NB4 (cell line): ENCODE results near the gene GLRB.

ENCODE experiments used
- MYC ChIP-seq: IDR thresholded peaks from 2 replicates; pipeline ENCODE4 v1.6.1; 2011; ENCODE audit warnings: low read depth, low read length
- POLR2A ChIP-seq: IDR thresholded peaks from 2 replicates; pipeline ENCODE4 v1.6.1; 2011; ENCODE audit warnings: mild to moderate bottlenecking; ENCODE audit not compliant: insufficient read length; ENCODE audit errors: extremely low read depth
- TF ChIP-seq, protein P1 (sequence below): IDR thresholded peaks from one replicate; pipeline ENCODE4 v1.5.1; 2012; ENCODE audit warnings: low read depth, low read length
- TF ChIP-seq, protein P2 (sequence below): IDR thresholded peaks from 2 replicates; pipeline ENCODE4 v1.6.1; 2011; ENCODE audit warnings: low read depth, low read length

DNA sequence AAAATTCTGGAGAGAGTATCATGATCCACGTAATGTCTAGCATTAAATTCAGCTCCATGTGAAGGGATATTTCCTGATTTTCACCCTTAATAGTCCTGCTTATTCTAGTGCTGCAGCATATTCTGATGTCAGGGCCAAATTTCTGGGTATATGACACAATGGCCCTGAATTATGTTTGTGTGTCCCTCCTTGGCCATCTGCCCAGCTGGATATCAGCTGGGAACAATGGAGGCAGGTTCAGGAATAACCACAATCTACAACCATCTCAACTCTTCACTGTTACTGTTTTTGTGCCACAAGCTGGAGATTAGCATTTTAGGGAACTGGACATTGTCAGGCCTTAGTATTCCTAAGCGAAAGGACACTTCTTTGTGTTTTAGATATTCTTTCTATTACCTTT, 3.5 kb downstream of the GLRB start:
- TF ChIP-seq, protein P1, sequence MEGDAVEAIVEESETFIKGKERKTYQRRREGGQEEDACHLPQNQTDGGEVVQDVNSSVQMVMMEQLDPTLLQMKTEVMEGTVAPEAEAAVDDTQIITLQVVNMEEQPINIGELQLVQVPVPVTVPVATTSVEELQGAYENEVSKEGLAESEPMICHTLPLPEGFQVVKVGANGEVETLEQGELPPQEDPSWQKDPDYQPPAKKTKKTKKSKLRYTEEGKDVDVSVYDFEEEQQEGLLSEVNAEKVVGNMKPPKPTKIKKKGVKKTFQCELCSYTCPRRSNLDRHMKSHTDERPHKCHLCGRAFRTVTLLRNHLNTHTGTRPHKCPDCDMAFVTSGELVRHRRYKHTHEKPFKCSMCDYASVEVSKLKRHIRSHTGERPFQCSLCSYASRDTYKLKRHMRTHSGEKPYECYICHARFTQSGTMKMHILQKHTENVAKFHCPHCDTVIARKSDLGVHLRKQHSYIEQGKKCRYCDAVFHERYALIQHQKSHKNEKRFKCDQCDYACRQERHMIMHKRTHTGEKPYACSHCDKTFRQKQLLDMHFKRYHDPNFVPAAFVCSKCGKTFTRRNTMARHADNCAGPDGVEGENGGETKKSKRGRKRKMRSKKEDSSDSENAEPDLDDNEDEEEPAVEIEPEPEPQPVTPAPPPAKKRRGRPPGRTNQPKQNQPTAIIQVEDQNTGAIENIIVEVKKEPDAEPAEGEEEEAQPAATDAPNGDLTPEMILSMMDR, result no peak
- TF ChIP-seq POLR2A (no peak), MYC (no peak)
- TF ChIP-seq, protein P2, sequence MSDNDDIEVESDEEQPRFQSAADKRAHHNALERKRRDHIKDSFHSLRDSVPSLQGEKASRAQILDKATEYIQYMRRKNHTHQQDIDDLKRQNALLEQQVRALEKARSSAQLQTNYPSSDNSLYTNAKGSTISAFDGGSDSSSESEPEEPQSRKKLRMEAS, result no peak
